ENCODE results near the gene KIF26B.

DNA sequence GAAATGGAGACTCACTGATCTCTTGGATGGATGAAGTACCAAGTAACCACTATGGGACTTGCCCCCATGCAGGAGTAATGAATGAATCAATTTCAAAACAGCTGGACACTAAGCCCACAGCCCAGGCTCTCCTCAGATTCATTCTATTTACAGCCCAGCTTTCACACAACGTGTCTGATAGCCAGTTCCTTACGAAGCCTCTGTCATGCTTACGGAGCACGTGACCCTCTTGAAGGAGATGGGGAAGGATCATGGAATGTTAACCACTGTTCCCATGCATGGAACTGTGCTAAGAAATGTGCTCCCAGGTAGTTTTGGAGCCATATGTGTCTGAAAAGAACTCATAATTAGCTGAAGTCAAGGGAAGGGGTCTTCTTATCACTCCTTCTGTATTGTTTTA lies 124.1 kb downstream of the KIF26B start:
- TF ChIP-seq, protein P1, sequence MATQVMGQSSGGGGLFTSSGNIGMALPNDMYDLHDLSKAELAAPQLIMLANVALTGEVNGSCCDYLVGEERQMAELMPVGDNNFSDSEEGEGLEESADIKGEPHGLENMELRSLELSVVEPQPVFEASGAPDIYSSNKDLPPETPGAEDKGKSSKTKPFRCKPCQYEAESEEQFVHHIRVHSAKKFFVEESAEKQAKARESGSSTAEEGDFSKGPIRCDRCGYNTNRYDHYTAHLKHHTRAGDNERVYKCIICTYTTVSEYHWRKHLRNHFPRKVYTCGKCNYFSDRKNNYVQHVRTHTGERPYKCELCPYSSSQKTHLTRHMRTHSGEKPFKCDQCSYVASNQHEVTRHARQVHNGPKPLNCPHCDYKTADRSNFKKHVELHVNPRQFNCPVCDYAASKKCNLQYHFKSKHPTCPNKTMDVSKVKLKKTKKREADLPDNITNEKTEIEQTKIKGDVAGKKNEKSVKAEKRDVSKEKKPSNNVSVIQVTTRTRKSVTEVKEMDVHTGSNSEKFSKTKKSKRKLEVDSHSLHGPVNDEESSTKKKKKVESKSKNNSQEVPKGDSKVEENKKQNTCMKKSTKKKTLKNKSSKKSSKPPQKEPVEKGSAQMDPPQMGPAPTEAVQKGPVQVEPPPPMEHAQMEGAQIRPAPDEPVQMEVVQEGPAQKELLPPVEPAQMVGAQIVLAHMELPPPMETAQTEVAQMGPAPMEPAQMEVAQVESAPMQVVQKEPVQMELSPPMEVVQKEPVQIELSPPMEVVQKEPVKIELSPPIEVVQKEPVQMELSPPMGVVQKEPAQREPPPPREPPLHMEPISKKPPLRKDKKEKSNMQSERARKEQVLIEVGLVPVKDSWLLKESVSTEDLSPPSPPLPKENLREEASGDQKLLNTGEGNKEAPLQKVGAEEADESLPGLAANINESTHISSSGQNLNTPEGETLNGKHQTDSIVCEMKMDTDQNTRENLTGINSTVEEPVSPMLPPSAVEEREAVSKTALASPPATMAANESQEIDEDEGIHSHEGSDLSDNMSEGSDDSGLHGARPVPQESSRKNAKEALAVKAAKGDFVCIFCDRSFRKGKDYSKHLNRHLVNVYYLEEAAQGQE (IDR thresholded peaks at IDR 0.05; ENCODE audit: low read depth, low read length) = no peak
- TF ChIP-seq USF1 (IDR thresholded peaks at IDR 0.05; ENCODE audit: borderline replicate concordance, low read depth) = no peak
- no peak for TF ChIP-seq TAF1 (IDR thresholded peaks at IDR 0.05; ENCODE audit: borderline replicate concordance, low read depth, low read length)
- TF ChIP-seq JUND (IDR thresholded peaks at IDR 0.05) = no peak
- TF ChIP-seq, protein P2, sequence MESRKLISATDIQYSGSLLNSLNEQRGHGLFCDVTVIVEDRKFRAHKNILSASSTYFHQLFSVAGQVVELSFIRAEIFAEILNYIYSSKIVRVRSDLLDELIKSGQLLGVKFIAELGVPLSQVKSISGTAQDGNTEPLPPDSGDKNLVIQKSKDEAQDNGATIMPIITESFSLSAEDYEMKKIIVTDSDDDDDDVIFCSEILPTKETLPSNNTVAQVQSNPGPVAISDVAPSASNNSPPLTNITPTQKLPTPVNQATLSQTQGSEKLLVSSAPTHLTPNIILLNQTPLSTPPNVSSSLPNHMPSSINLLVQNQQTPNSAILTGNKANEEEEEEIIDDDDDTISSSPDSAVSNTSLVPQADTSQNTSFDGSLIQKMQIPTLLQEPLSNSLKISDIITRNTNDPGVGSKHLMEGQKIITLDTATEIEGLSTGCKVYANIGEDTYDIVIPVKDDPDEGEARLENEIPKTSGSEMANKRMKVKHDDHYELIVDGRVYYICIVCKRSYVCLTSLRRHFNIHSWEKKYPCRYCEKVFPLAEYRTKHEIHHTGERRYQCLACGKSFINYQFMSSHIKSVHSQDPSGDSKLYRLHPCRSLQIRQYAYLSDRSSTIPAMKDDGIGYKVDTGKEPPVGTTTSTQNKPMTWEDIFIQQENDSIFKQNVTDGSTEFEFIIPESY (IDR thresholded peaks at IDR 0.05; ENCODE audit: borderline replicate concordance, low read depth) = no peak
- no peak for TF ChIP-seq CTCF (IDR thresholded peaks at IDR 0.05)
- no peak for TF ChIP-seq EP300 (IDR thresholded peaks at IDR 0.05; ENCODE audit: borderline replicate concordance in 1 of 2, low read depth in 1 of 2, low read length in 1 of 2)
- no peak for TF ChIP-seq RFX5 (IDR thresholded peaks at IDR 0.05; ENCODE audit: low read length)
- TF ChIP-seq SIN3A (IDR thresholded peaks at IDR 0.05; ENCODE audit: borderline replicate concordance, low read depth, low read length) = no peak

Measured in SK-N-SH (cell line).